Mesenteric fat pad (tissue), 1 donor: ENCODE data around the gene FAM50B. TPM values are rescaled to one million over a fixed set of nuclear protein-coding genes. Genes with fewer than 3 reads are reported as not detected.
A peak's percentile ranks its signal among the peaks of the same experiment; 100 is the strongest.

Source experiments
- DNase-seq: peaks from one replicate; pipeline ENCODE4 v3.0.0-alpha.2; 2020; ENCODE audit warnings: low spot score
- total RNA-seq: library from RNA; stranded (reverse); fragmentation: NEBNext Ultra II Directional; extraction: Animal tissue kit (Norgen Biotek cat#: 25700); gene quantifications from one replicate; pipeline ENCODE4 v1.2.1, GENCODE V29; 2021
- donor health status: DM: yes; HTN: yes; CAD: no.

Gene FAM50B
- total RNA-seq, 1 donor from 2014 or later: 6.1 TPM

DNA sequence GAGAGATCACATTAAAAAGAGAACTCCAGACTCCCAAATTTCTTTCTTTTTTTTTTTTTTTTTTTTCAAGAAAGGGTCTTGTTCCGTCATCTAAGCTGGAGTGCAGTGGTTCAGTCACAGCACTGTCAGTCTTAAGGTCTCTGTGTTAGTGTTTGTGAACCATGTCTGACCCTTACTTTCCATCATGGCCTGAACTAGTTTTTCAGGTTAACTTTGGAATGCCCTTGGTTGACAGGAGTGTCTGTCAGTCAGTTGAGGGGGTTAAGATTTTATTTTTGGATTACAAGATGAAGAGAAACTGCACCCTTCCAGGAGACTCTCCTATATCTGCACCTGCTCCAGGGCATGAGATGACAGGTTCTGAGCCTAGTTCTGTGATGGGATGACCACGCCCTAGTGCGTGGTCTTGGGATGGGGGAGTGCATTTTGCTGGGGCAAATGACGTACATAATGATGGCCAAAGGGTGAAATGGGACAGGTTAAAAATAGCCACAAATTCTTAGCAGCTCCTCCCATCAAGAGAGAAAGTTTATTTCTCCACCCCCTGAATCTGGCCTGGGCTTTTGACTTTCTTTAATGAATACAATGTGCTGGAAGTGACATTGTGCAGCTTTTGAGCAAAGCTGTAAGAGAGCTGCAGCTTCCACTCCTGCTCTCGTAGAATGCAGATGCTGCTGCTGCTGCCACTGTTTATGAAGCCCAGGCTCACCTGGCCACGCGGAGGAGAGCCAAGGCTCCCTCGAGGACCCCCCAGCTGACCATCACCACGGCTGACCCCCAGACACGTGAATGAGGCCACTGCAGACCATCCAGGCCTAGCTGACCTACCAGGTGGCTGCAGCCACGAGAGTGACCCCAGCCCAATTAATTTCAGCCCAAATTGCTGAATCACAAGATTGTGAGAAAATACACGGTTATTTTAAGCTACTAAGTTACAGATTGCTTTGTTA, 29.7 kb upstream of the FAM50B start:
- no peak for DNase-seq

GRCh38 chr6:3820563-3820962, 28.6 kb upstream of the FAM50B start:
- no peak for DNase-seq

GRCh38 chr6:3822747-3823445, 26.3 kb upstream of the FAM50B start:
- DNase-seq: no peak

GRCh38 chr6:3823671-3824070, 25.5 kb upstream of the FAM50B start:
- no peak for DNase-seq

GRCh38 chr6:3825331-3825831, 23.8 kb upstream of the FAM50B start:
- no peak for DNase-seq

GRCh38 chr6:3825851-3826581, 23.2 kb upstream of the FAM50B start:
- peak; percentile 95 for DNase-seq

DNA sequence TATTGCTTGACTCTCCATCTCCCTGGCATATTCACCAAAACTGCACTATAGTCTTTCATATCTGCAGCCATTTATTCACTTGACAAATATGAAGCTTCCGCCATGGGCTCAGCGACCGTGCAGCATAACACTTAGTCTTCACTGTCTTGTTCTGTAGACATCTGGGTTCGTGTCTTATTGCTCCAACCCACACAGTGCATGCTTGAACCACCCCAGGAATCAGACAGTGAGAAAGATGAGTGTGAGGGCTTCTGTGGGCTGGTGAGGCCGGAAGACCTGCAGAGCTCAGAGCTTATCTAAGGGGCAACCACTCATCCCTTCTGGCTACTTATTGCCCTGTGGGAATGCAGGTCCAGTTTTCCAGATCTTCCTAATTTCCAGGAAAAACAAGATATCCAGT, 19.9 kb upstream of the FAM50B start:
- DNase-seq: no peak

DNA sequence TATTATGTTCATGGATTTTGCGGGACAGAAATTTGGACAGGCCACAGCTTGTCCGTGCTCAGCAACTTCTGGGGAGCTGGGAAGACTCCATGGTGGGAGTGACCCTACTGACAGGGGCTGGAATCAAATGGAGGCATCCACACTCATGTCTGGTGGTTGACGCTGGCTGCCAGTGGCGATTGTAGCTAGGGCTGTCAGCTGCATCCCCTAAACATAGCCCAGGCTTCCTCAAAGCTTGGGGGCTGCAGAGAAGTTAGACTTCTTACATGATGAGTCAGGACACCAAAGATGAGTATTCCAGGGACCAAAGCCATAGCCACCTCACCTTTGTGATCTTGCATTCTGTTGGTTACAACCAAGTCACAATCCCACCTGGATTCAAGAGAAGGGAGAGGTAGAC, 18.4 kb upstream of the FAM50B start:
- DNase-seq: no peak

GRCh38 chr6:3831761-3832530, 17.2 kb upstream of the FAM50B start:
- no peak for DNase-seq

DNA sequence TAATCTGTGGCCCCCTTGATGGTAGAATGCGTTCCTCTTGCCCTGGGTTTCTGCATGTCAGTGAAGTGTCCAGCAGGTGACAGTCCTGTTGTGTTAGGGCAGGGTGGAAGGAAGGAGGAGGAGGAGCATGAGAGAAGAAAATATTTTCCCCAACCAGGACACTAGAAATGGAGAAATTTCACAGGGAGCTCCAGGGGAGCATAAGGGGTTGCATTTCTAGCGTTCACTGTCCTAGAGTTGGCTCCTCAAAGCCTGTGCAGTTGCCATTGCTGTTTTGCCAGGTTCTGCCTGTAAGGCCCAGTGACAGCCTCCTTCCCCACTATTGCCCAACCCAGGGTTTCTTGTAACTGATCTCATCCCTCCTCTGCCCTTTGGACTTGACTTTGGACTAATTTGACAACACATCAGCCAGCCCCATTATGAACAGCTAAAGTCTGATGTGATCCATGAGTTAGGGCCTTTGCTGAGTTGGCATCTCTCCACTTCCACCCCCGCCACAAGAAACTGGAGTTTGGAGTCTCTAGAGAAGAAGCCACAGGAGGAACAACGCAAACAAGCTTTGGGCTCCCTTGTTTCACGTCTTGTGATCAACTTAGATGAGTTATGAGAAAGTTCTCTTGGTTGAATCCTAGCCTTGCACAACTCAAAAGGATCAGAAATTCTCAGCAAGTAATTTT, 14.0 kb upstream of the FAM50B start:
- DNase-seq: no peak

GRCh38 chr6:3835785-3836184, 13.4 kb upstream of the FAM50B start:
- no peak for DNase-seq

- no peak for DNase-seq
Observed at GRCh38 chr6:3836566-3836965, 12.6 kb upstream of the FAM50B start.

- DNase-seq: no peak
Observed at GRCh38 chr6:3837781-3838180, 11.4 kb upstream of the FAM50B start.

GRCh38 chr6:3838992-3839867, 9.9 kb upstream of the FAM50B start:
- no peak for DNase-seq

DNA sequence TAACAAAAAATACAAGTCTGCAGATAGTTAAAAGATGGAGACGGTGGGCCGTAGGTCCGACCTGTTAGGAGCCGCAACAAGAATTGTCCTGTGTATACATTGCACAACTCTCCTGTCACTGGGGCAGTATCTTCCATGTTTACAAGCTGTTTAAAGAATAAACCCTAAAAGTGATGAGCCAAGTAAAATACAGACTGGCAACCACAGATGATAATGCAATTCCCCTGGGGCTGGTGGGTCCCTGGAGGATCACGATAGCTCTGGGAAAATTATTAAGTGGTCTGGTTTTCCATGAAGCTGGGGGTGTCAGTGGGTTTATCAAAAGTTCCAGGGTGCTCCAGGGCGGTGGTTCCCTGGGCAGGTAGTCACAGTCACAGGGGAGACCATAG, 8.1 kb upstream of the FAM50B start:
- DNase-seq: no peak

GRCh38 chr6:3841711-3842565, 7.2 kb upstream of the FAM50B start:
- no peak for DNase-seq

DNA sequence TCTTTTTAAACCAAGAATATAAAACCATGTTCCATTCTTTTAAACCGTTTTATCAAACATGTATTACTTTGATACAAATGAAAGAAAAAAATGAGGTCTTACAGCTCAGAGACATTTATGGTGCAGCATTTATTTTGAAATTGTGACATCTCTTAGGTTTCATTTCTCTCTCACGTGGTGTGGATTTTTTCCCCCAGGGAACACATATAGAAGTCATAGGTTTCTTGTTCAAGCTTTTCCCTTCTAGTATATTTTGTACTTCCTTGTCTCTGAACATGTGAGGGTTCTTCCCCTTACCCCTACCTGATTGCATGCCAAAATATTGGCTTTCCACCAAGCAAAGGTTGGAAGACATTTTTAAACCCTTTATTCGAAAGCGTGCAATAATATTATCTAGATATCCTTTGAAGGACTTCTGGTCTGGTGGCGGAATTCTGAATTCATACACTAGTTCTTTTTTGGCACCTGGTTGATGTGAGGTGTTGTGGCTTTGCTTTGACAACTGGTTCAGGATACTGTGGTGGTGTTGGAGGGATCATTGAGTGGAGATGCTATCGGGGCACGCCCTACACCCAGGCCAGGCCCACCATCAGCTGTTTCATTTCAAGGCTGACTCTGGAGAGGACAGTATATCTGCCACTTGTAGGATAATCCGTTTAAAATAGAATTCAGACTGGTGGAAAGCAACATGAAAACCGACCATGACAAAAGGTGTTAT, 5.6 kb upstream of the FAM50B start:
- no peak for DNase-seq

DNA sequence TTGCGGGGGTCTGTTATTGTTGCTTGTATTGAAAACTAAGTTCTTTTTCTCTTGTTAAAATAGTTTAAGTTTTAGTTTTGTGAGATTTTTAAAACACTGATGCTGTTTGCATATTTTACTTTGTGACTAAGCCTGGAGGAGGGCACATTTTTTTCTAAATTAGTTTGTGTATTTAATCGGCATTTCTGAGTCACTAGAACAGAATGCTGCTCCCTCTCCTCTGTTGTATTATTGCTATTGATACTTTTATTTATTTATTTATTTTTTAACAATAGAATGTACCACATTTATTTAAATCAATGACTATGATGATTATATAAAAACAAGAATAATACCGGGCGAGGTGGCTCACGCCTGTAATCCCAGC, 5.1 kb upstream of the FAM50B start:
- no peak for DNase-seq
